ENCODE data around the gene STK32C.
"Not testable (repeated sequence)": the region's sequence is repeated elsewhere in the genome, so short reads cannot be mapped to it uniquely, and the experiment has no call there.

The STK32C gene

DNA sequence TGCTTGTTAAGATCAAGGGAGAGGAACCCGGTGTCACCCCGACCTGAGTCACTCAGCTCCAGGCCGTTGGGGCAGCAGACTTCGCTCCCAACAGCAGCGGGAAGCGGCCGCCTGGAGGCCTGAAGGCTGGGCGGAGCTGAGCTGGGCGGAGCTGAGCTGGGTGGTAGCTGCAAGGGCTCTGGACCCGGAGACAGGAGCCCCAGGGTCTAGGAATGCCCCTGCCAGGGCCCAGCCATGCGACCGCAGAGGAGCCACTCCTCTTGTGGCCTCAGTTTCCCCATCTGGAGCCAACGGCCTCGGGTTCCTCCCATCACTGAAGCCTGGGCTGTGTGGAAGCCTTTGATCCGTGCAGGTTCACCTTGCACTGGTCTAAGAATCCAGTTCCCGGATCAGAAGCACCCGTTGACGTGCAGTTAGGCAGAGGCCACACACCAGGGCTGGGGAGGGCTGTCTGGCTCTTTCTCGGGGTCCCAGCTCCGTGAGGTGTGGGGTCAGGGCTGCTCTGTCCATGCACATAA lies 142.9 kb downstream of the STK32C start:
- FAIRE-seq = no peak

DNA sequence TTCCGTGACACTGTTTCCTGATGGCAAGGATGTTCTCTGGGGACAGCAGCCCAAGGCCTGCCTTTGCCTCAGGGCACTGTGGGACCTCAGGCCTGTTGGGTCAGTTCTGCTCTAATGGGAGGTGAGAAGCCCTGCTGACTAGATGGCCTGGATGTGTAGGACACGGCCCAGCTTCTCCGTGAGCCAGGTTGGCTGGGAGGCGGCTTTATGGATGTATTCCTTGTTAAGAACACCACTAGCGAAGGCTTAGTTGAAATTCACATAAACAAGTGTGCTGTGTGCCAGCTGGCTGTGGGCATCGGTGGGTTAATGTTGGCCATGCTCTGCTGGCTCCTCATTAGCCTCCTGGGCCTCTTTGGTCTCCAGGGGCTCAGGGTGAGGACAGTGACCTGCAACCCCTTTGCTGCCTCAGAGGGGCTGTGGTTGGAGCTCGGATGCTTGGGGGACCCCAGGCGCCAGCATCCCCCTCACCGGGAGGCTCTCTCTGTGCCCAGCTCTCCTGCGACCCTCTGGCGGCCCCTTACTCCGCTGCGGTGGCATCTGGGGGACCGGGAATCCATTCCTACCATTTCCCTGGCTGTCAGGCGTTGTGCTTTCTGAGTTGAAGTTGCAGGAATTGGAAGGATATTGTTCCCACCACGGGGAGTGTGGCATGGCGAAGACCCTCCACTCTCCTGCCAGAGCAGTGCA lies 143.8 kb downstream of the STK32C start:
- no peak for DNase-seq (ENCODE audit: extremely low spot score, insufficient read length, low read depth)
- no peak for FAIRE-seq

More for the DNA sequence above, 142.9 kb downstream of the STK32C start:
- DNase-seq (ENCODE audit: extremely low spot score, insufficient read length, low read depth) = no peak

DNA sequence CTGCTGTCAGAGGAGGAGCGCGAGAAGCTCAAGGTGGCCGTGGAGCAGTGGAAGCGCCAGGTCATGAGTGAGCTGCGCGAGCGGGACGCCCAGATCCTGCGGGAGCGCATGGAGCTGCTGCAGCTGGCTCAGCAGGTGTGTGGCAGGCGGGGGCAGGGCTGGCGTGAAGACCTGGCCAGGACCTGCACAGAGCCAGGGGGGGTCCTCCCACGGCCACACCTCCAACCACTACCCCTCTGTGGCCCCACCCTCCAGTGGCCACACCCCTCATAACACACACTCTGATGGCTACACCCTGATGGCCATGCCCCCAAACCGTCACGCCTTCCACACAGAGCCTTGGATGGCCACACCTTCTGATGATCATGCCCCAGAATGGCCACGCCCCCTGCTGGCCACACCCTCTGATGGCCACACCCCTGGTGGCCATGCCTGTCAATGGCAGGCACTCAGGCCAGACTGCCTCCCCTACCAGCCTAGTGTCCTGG lies 144.4 kb downstream of the STK32C start:
- DNase-seq (ENCODE audit: extremely low spot score, insufficient read length, low read depth) (no peak), FAIRE-seq (no peak)

DNA sequence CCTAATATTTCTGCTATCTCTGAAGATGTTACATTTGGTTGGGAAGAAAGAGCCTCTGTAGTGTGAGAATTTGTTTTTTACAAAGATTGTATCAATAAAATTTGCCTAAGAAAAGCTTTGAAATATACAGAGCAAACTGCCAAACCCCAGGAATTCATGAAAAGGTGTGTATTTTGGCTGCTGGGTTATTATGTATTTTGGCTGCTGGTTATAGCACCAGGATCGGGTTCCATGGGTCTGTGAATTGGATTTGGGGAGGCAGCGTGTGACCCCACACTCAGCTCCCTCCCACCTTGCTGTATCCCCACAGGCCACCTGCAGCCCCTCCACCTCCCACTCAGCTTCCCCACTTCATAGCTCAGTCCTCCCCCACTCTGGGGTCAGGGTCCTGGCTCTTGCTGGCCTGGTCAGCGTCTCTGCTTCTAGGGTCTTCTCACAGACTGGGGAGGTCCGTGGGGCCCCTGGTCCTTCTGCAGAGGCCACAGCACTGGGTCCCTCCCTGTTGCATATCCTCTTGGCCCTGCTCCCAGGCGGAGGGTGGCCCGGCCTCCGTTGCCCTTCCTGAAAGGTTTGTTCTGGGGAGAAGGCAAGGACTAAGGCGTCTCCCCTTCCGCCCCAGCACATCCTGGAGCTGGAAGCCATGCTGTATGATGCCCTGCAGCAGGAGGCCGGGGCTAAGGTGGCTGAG lies 145.0 kb downstream of the STK32C start:
- no peak for FAIRE-seq
- no peak for DNase-seq (ENCODE audit: extremely low spot score, insufficient read length, low read depth)

DNA sequence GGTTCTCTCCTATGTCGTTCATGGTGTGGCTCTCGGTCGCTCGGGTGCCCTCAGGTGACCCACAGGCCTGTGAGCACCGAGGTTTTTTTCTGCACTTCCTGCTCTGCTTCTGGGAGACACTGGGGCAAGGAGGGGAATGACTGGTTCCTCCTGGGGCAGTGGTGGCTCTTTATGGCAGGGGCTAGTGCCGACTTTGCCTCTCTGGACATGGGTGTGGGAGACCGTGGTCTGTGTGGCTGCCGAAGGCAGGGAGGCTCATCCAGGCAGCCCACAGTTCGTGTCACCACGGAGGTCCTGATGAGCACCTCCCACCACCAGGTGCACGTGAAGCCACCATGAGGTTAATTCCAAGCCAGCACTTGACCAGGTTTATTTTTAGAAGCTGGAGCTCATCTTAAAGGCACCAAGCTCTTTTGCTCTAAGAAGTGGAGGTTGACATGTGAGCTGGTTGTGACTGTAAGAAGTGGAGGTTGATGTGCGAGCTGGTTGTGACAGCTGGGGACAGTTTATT lies 145.7 kb downstream of the STK32C start:
- DNase-seq (ENCODE audit: extremely low spot score, insufficient read length, low read depth) = peak; percentile 9
- peak; percentile 42 for FAIRE-seq

GRCh38 chr10:132160834-132161622 lies 146.7 kb downstream of the STK32C start:
- not testable (repeated sequence) for DNase-seq (ENCODE audit: extremely low spot score, insufficient read length, low read depth); FAIRE-seq

DNA sequence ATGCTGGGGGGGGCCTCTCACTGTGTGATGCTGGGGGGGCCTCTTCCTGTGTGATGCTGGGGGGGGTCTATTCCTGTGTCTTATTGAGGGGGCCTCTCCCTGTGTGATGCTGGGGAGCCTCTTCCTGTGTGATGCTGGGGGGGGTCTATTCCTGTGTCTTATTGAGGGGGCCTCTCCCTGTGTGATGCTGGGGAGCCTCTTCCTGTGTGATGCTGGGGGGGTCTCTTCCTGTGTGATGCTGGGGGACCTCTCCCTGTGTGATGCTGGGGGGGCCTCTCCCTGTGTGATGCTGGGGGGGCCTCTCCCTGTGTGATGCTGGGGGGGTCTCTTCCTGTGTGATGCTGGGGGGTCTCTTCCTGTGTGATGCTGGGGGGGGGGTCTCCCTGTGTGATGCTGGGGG lies 147.5 kb downstream of the STK32C start:
- not testable (repeated sequence) for FAIRE-seq

GRCh38 chr10:132159302-132160230 lies 148.2 kb downstream of the STK32C start:
- not testable (repeated sequence) for DNase-seq (ENCODE audit: extremely low spot score, insufficient read length, low read depth); FAIRE-seq

More for the DNA sequence above, 147.5 kb downstream of the STK32C start:
- DNase-seq (ENCODE audit: extremely low spot score, insufficient read length, low read depth) = not testable (repeated sequence)

DNA sequence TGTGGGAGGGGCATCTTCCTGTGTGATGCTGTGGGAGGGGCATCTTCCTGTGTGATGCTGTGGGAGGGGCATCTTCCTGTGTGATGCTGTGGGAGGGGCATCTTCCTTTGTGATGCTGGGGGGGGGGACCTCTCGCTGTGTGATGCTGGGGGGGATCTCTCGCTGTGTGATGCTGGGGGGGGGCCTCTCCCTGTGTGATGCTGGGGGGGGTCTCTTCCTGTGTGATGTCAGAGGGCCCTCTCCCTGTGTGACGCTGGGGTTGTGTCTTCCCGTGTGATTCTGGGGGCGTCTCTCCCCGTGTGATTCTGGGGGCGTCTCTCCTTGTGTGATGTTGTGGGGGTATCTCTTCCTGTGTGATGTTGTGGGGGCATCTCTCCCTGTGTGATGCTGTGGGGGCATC lies 148.9 kb downstream of the STK32C start:
- DNase-seq (ENCODE audit: extremely low spot score, insufficient read length, low read depth) (no peak), FAIRE-seq (no peak)

DNA sequence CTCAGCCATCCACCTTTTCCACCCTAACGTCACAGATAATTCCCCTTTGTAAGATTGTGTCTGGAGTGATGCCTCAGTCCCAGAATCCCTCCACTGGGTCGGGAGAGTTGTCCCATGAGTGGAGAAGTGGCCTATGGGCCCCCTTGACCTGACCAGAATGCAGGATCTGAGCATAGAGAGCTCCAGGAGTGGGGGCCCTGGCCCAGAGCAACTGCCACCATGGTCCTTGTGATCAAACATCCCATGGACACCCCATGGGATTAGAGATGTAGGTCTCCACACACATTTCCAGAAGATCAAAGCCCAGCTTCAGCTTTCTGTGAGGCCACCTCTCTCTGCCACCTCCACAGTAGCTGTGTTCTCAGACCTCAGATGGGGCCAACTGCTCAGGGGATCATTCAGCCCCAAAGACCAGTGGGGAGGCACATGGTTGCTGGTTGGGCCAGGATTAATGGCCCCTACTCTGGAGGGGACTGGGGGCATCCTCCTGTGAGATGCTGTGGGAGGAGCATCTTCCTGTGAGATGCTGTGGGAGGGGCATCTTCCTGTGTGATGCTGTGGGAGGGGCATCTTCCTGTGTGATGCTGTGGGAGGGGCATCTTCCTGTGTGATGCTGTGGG lies 149.5 kb downstream of the STK32C start:
- FAIRE-seq (no peak), DNase-seq (ENCODE audit: extremely low spot score, insufficient read length, low read depth) (no peak)

Measured in GM18507 (cell line).